ENCODE measurements around the gene EXD3. TPM values are rescaled to one million over a fixed set of nuclear protein-coding genes. Genes with fewer than 3 reads are reported as not detected.

The EXD3 gene
- total and polyA plus RNA-seq, 2 of the 4 experiments (the other 2 are of a cell fraction): 1.1 to 7.4 TPM

DNA sequence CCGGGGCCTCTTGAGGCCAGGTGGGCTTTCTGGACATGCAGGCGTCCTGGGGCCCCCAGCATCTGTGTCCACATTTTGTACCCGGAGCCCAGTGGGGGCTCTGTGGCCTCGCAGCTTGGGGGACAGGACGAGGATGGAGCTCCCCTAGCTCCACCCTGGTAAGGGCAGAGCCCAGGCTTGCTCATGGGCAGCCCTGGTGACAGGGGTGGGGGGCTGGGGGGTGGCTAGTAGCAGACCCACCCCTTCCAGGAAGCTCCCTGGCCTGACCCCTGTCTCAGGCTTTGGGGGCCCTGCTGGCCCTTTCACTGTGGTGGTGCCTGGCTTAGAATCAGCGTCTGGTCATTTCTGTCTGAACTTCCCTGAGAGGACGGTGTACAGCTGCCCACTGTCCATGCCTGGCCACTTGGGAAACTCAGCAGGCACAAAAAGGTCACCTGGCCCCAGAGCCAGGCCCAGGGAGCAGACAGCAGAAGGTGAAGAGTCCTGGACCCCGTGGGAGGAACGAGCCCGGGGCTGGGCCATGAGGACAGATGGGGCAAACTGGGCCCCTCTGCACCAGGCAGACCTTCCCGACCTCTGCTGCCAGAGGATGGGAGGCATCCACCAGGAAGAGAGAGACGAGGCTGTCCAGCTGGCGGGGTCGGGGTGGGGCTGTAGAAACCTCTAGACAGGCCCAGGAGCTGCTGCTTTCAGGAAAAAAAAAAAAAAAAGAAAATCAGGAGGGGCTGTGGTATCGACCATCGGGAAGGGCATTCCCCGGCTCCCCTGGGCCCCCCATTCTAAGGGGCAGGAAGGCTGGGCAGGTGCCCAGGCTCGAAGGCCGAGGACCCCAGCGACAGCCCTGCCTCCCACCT lies 52.8 kb downstream of the EXD3 start:
- Histone ChIP-seq H3K9me1 (ENCODE audit: insufficient read depth, low read length) (0 out of 2 replicates have a peak, but pooled peaks cover 2% of the 10 kb centered on the region), H2BK120ac (ENCODE audit: low read depth, low read length) (no peak overlapping the region), H3K27ac (ENCODE audit: insufficient read depth, low read length) (no peak overlapping the region), H3K9me3 (ENCODE audit: control insufficient read depth, insufficient read depth, low read length) (no peaks in the 10 kb centered on the region; the same call in 1 of the 2 replicates), H3K4me2 (ENCODE audit: low read depth, low read length) (no peak overlapping the region), H3K4me1 (ENCODE audit: control insufficient read depth, insufficient read depth, low read length) (peaks cover 2% of the 10 kb centered on the region; the same call in 1 of the 2 replicates), H3K56ac (ENCODE audit: extremely low read depth, insufficient read depth, low read length) (no peak overlapping the region), H3K79me1 (ENCODE audit: low read depth in 1 of 2, low read length in 2 of 2) (no peaks in the 10 kb centered on the region), H3K9ac (ENCODE audit: low read depth, low read length) (no peak overlapping the region), H4K5ac (ENCODE audit: low read depth, low read length) (no peak overlapping the region), H4K20me1 (ENCODE audit: insufficient read depth, low read length) (no peaks in the 10 kb centered on the region), H3K27me3 (ENCODE audit: control insufficient read depth, insufficient read depth, low read length) (no peaks in the 10 kb centered on the region), H4K8ac (ENCODE audit: low read depth in 2 of 2, low read length in 2 of 2) (no peak overlapping the region), H2AK5ac (ENCODE audit: low read depth, low read length) (no peak overlapping the region), H2BK15ac (ENCODE audit: low read depth, low read length) (no peak overlapping the region), H3K18ac (ENCODE audit: low read depth, low read length) (no peak overlapping the region), H4K91ac (ENCODE audit: insufficient read depth, low read depth, low read length) (no peak overlapping the region), H3K23ac (ENCODE audit: low read depth, low read length) (no peak overlapping the region), H2BK5ac (ENCODE audit: low read depth, low read length, poor library complexity, severe bottlenecking) (no peak overlapping the region), H2AFZ (replicated peaks; ENCODE audit: low read length, poor library complexity) (no peak overlapping the region), H2AK9ac (replicated peaks; ENCODE audit: low read depth, low read length, poor library complexity) (no peak overlapping the region), H3K36me3 (ENCODE audit: control insufficient read depth, insufficient read depth, low read length) (peaks cover 3% of the 10 kb centered on the region; the same call in 1 of the 2 replicates), H2BK20ac (ENCODE audit: low read depth, low read length) (no peak overlapping the region), H3K14ac (replicated peaks; ENCODE audit: low read depth, low read length) (no peak overlapping the region), H3K4ac (ENCODE audit: low read depth, low read length) (no peak overlapping the region), H3K4me3 (ENCODE audit: insufficient read depth, low read depth, low read length) (no peak overlapping the region)
- POLR2A ChIA-PET (ENCODE audit: unreplicated experiment): no interaction called here
- CTCF ChIA-PET: no interaction called here
- intact Hi-C loops (cut with micrococcal nuclease) (no loop called here), in situ Hi-C loops (cut with MboI; ENCODE audit: low sequenced_read_pairs) (no loop called here), dilution Hi-C loops (cut with HindIII; ENCODE audit: low sequenced_read_pairs, unreplicated experiment) (no loop called here)
- BruUV-seq (replicated peaks): no TSS peak
- DNase-seq: no peak
- WGBS, 2 experiments (ENCODE audit: extremely low coverage in 2 of 2, insufficient read length in 1 of 2): 71% methylated on average over 9 of the region's 20 CpGs; no CpG with 5 or more reads in 1 of the 2 experiments
- TF ChIP-seq POLR2A (IDR thresholded peaks at IDR 0.05; ENCODE audit: low read depth, low read length) (no peak), BHLHE40 (IDR thresholded peaks at IDR 0.05; ENCODE audit: low read depth, low read length) (no peak), CTCF (conservative IDR thresholded peaks at IDR 0.05; ENCODE audit: low read depth, low read length) (no peak), NFE2L2 (IDR thresholded peaks at IDR 0.05; ENCODE audit: low read depth, low read length) (no peak), RFX5 (IDR thresholded peaks at IDR 0.05; ENCODE audit: low read depth, low read length) (no peak), MXI1 (IDR thresholded peaks at IDR 0.05; ENCODE audit: borderline replicate concordance, low read depth, low read length) (no peak), RCOR1 (IDR thresholded peaks at IDR 0.05; ENCODE audit: insufficient replicate concordance, low read length) (no peak), MAFK (IDR thresholded peaks at IDR 0.05; ENCODE audit: low read depth, low read length) (no peak), MAZ (IDR thresholded peaks at IDR 0.05; ENCODE audit: borderline replicate concordance, low read depth, low read length) (no peak), CHD1 (IDR thresholded peaks at IDR 0.05; ENCODE audit: low read depth, low read length) (no peak), USF2 (IDR thresholded peaks at IDR 0.05; ENCODE audit: low read depth, low read length) (no peak), CEBPB (IDR thresholded peaks at IDR 0.05; ENCODE audit: low read depth, low read length) (no peak), ELK1 (IDR thresholded peaks at IDR 0.05; ENCODE audit: borderline replicate concordance, low read depth, low read length) (no peak), RAD21 (IDR thresholded peaks at IDR 0.05; ENCODE audit: low read length) (no peak), FOS (IDR thresholded peaks at IDR 0.05; ENCODE audit: low read depth, low read length) (no peak)
- no peak for ATAC-seq (ENCODE audit: low read depth)

All from IMR-90 (cell line).